ENCODE results near the gene CDKN2B. TPM values are rescaled to one million over a fixed set of nuclear protein-coding genes. Genes with fewer than 3 reads are reported as not detected.

Gene CDKN2B
- polyA plus RNA-seq, 1 of the 3 experiments (the other 2 are of a cell fraction): 6.3 TPM

- no peak for TF ChIP-seq POLR2AphosphoS5 (IDR thresholded peaks at IDR 0.05; ENCODE audit: low read depth, low read length)
- no peak for TF ChIP-seq USF1 (IDR thresholded peaks at IDR 0.05; ENCODE audit: borderline replicate concordance, low read depth)
- TF ChIP-seq TAF1 (IDR thresholded peaks at IDR 0.05; ENCODE audit: borderline replicate concordance, low read depth, low read length): no peak
- no peak for TF ChIP-seq MXI1 (IDR thresholded peaks at IDR 0.05; ENCODE audit: low read depth, low read length)
- TF ChIP-seq GATA2 (CRISPR knock-in tag; IDR thresholded peaks at IDR 0.05): no peak
- TF ChIP-seq GABPA (IDR thresholded peaks at IDR 0.05; ENCODE audit: low read depth): no peak
- TF ChIP-seq SMC3 (IDR thresholded peaks at IDR 0.05; ENCODE audit: low read depth, low read length): no peak
- no peak for TF ChIP-seq ELF1 (IDR thresholded peaks at IDR 0.05)
- no peak for TF ChIP-seq TCF12 (IDR thresholded peaks at IDR 0.05)
- no peak for TF ChIP-seq SIN3A (IDR thresholded peaks at IDR 0.05; ENCODE audit: borderline replicate concordance, low read depth, low read length)
Observed at GRCh38 chr9:22033012-22033630, 24.0 kb upstream of the CDKN2B start (continued).

GRCh38 chr9:22031655-22032411 lies 22.7 kb upstream of the CDKN2B start:
- Histone ChIP-seq H3K9me3 (no peaks in the 10 kb centered on the region), H3K9me2 (no peaks in the 10 kb centered on the region), H3K27me3 (ENCODE audit: insufficient read depth) (no peaks in the 10 kb centered on the region), H3K9ac (no peak overlapping the region), H3K36me3 (replicated peaks in 1 of 2; ENCODE audit: control insufficient read depth in 1 of 2, insufficient read depth in 2 of 2, low read length in 1 of 2) (no peaks in the 10 kb centered on the region), H3K4me2 (no peak overlapping the region), H3K27ac (ENCODE audit: low read depth in 2 of 2, low read length in 1 of 2) (no peak overlapping the region), H2AFZ (ENCODE audit: low read depth) (no peak overlapping the region), H3K79me2 (ENCODE audit: insufficient read depth) (no peaks in the 10 kb centered on the region), H3K4me3 (ENCODE audit: low read depth in 2 of 2, low read length in 1 of 2) (no peak overlapping the region), H4K20me1 (ENCODE audit: insufficient read depth) (no peaks in the 10 kb centered on the region), H3F3A (replicated peaks; ENCODE audit: insufficient read depth) (peaks cover 6% of the 10 kb centered on the region), H3K4me1 (ENCODE audit: control insufficient read depth in 1 of 2, insufficient read depth in 2 of 2, low read depth in 1 of 2, low read length in 1 of 2) (no peaks in the 10 kb centered on the region)
- 54% methylated on average over 4 of the region's 4 CpGs for WGBS (ENCODE audit: low lambda C conversion rate)
- no peak for DNase-seq
- TF ChIP-seq GATA2 (CRISPR knock-in tag; IDR thresholded peaks at IDR 0.05): no peak
- TF ChIP-seq NRF1 (IDR thresholded peaks at IDR 0.05; ENCODE audit: low read depth, low read length): no peak
- TF ChIP-seq FOXM1 (IDR thresholded peaks at IDR 0.05; ENCODE audit: low read depth): no peak
- TF ChIP-seq ELF1 (IDR thresholded peaks at IDR 0.05): no peak
- TF ChIP-seq YY1 (IDR thresholded peaks at IDR 0.05; ENCODE audit: low read depth): no peak
- TF ChIP-seq TAF1 (IDR thresholded peaks at IDR 0.05; ENCODE audit: borderline replicate concordance, low read depth, low read length): no peak
- no peak for TF ChIP-seq RFX5 (IDR thresholded peaks at IDR 0.05; ENCODE audit: low read length)
- CTCF ChIA-PET: interaction anchor here (1.5 to 2.1 kb wide), 2 partner anchors 36 to 218 kb away, joined by 3 to 5 read pairs; no protein-coding TSS in a partner anchor
- POLR2A ChIA-PET: interaction anchor here (0.5 kb wide), 1 partner anchor 15 kb away, joined by 4 read pairs; no protein-coding TSS in a partner anchor

GRCh38 chr9:22030101-22030598 lies 21.0 kb upstream of the CDKN2B start:
- DNase-seq: no peak
- no peaks in the 10 kb centered on the region for H3K4me1 ChIP-seq (ENCODE audit: control insufficient read depth in 1 of 2, insufficient read depth in 2 of 2, low read depth in 1 of 2, low read length in 1 of 2)
- H3K9me2 ChIP-seq: no peaks in the 10 kb centered on the region
- no peaks in the 10 kb centered on the region for H3K9me3 ChIP-seq
- H3F3A ChIP-seq (replicated peaks; ENCODE audit: insufficient read depth): peaks cover 6% of the 10 kb centered on the region
- peak overlapping the region; percentile 43; the same call in 1 of the 2 replicates for H2AFZ ChIP-seq (ENCODE audit: low read depth)
- TF ChIP-seq CTCF (IDR thresholded peaks at IDR 0.05) (no peak), FOSL2 (IDR thresholded peaks at IDR 0.05; ENCODE audit: borderline replicate concordance, low read depth) (peak; percentile 28), TCF12 (IDR thresholded peaks at IDR 0.05) (no peak), TEAD4 (IDR thresholded peaks at IDR 0.05; ENCODE audit: borderline replicate concordance, insufficient read depth) (no peak), ZBTB33 (IDR thresholded peaks at IDR 0.05; ENCODE audit: borderline replicate concordance, low read depth) (no peak)
- CTCF ChIA-PET: interaction anchor here (2.1 to 2.8 kb wide), 3 partner anchors 7 to 217 kb away, joined by 5 to 13 read pairs (median 7); partner anchors contain the start of gene CDKN2B
- WGBS (ENCODE audit: low lambda C conversion rate): 33% methylated on average over 1 of the region's 1 CpG
- H3K4me3 ChIP-seq (ENCODE audit: low read depth in 2 of 2, low read length in 1 of 2): no peak overlapping the region
- H3K9ac ChIP-seq: no peak overlapping the region
- no peak overlapping the region for H3K4me2 ChIP-seq
- no peaks in the 10 kb centered on the region for H3K79me2 ChIP-seq (ENCODE audit: insufficient read depth)
- H3K27ac ChIP-seq (ENCODE audit: low read depth in 2 of 2, low read length in 1 of 2): peak overlapping the region in 1 of 2 experiments; percentile 24; a peak in 1 of 4 replicates
- no peaks in the 10 kb centered on the region for H3K36me3 ChIP-seq (replicated peaks in 1 of 2; ENCODE audit: control insufficient read depth in 1 of 2, insufficient read depth in 2 of 2, low read length in 1 of 2)
- no peaks in the 10 kb centered on the region for H4K20me1 ChIP-seq (ENCODE audit: insufficient read depth)
- POLR2A ChIA-PET: no interaction called here
- H3K27me3 ChIP-seq (ENCODE audit: insufficient read depth): no peaks in the 10 kb centered on the region

Measured in SK-N-SH (cell line).